Activated CD8-positive, alpha-beta memory T cell treated with anti-CD3 and anti-CD28 coated beads for 1 hour (primary cell): ENCODE measurements around the gene LRP2BP.

ENCODE experiments used
- DNase-seq, 2 donors: peaks; one replicate each; pipeline ENCODE4 v3.0.0-alpha.2; 2020; ENCODE audit warnings: low read depth in 1 of 2; ENCODE audit errors: extremely low read depth in 1 of 2

LRP2BP gene

GRCh38 chr4:185395238-185395955 lies at the start of gene LRP2BP:
TSS of gene LRP2BP (minus strand) at chr4:185395924. CDS start at chr4:185378186, 17,738 bp downstream.
- DNase-seq, result no peak

GRCh38 chr4:185445209-185445608 lies 49.5 kb upstream of the LRP2BP start:
- no peak for DNase-seq

GRCh38 chr4:185441479-185441878 lies 45.8 kb upstream of the LRP2BP start:
- DNase-seq, result no peak

GRCh38 chr4:185437809-185438208 lies 42.1 kb upstream of the LRP2BP start:
- no peak for DNase-seq

GRCh38 chr4:185435466-185435865 lies 39.7 kb upstream of the LRP2BP start:
- DNase-seq, result no peak

- DNase-seq, result no peak
These were observed 33.9 kb upstream of the LRP2BP start for GRCh38 chr4:185429660-185430059.

- DNase-seq, result no peak
These were observed 31.4 kb upstream of the LRP2BP start for GRCh38 chr4:185426960-185427688.

- peak; percentile 77 to 81 for DNase-seq
These were observed 30.1 kb upstream of the LRP2BP start, which contains the start of gene UFSP2 for GRCh38 chr4:185425647-185426352. TSS of gene UFSP2 (minus strand) at chr4:185425964. CDS start at chr4:185425868, 96 bp downstream.

- DNase-seq, result no peak
These were observed 29.4 kb upstream of the LRP2BP start for GRCh38 chr4:185424905-185425646.

- DNase-seq, result no peak
These were observed 25.8 kb upstream of the LRP2BP start for GRCh38 chr4:185421366-185422124.

GRCh38 chr4:185416955-185417354 lies 21.2 kb upstream of the LRP2BP start:
- DNase-seq, result no peak

GRCh38 chr4:185412412-185412811 lies 16.7 kb upstream of the LRP2BP start:
- no peak for DNase-seq

GRCh38 chr4:185411849-185412248 lies 16.1 kb upstream of the LRP2BP start:
- DNase-seq, result no peak

GRCh38 chr4:185408432-185408831 lies 12.7 kb upstream of the LRP2BP start:
- DNase-seq, result no peak

GRCh38 chr4:185405296-185405999 lies 9.7 kb upstream of the LRP2BP start:
- no peak for DNase-seq

GRCh38 chr4:185404031-185404430 lies 8.3 kb upstream of the LRP2BP start:
- no peak for DNase-seq

GRCh38 chr4:185399466-185399865 lies 3.7 kb upstream of the LRP2BP start:
- no peak for DNase-seq

GRCh38 chr4:185398618-185399017 lies 2.9 kb upstream of the LRP2BP start:
- DNase-seq, result no peak

- peak in 1 of 2 donors; percentile 3 for DNase-seq
These were observed 1.1 kb upstream of the LRP2BP start, which contains the start of gene ANKRD37 for GRCh38 chr4:185396724-185397385. TSS of gene ANKRD37 (plus strand) at chr4:185396841. CDS start at chr4:185396924, 83 bp downstream.
